ENCODE measurements around the gene MAP2K4.
"Not testable (repeated sequence)": the region's sequence is repeated elsewhere in the genome, so short reads cannot be mapped to it uniquely, and the experiment has no call there.

The MAP2K4 gene

GRCh38 chr17:12020642-12021622, at the start of gene MAP2K4:
MAP2K4 (plus strand) TSS chr17:12020877; CDS start chr17:12020887, 10 bp downstream.
- peak; percentile 62 to 66 for DNase-seq (ENCODE audit: low read depth in 2 of 2)

GRCh38 chr17:11972741-11973140, 47.9 kb upstream of the MAP2K4 start:
- DNase-seq (ENCODE audit: low read depth in 2 of 2) = not testable (repeated sequence)

- no peak for DNase-seq (ENCODE audit: low read depth in 2 of 2)
Observed at GRCh38 chr17:11979795-11980194, 40.9 kb upstream of the MAP2K4 start.

- no peak for DNase-seq (ENCODE audit: low read depth in 2 of 2)
Observed at GRCh38 chr17:11980813-11981212, 39.9 kb upstream of the MAP2K4 start.

GRCh38 chr17:11981862-11982261, 38.8 kb upstream of the MAP2K4 start:
- no peak for DNase-seq (ENCODE audit: low read depth in 2 of 2)

GRCh38 chr17:11986179-11986941, 34.3 kb upstream of the MAP2K4 start:
- no peak for DNase-seq (ENCODE audit: low read depth in 2 of 2)

- DNase-seq (ENCODE audit: low read depth in 2 of 2) = peak; percentile 10 to 16
Observed at GRCh38 chr17:11986942-11987329, 33.7 kb upstream of the MAP2K4 start.

GRCh38 chr17:11990363-11990983, 30.2 kb upstream of the MAP2K4 start:
- no peak for DNase-seq (ENCODE audit: low read depth in 2 of 2)

GRCh38 chr17:11991461-11991860, 29.2 kb upstream of the MAP2K4 start:
- DNase-seq (ENCODE audit: low read depth in 2 of 2) = no peak

GRCh38 chr17:11996722-11997146, 23.9 kb upstream of the MAP2K4 start:
- peak in 1 of 2 experiments; percentile 1 for DNase-seq (ENCODE audit: low read depth in 2 of 2)

- peak; percentile 78 for DNase-seq (ENCODE audit: low read depth in 2 of 2)
Observed at GRCh38 chr17:11997147-11997971, 23.3 kb upstream of the MAP2K4 start, which contains the start of gene ZNF18. ZNF18 (minus strand) TSS chr17:11997475; CDS start chr17:11992829, 4,646 bp downstream.

GRCh38 chr17:11997972-11998233, 22.8 kb upstream of the MAP2K4 start:
- no peak for DNase-seq (ENCODE audit: low read depth in 2 of 2)

GRCh38 chr17:11999696-12000095, 21.0 kb upstream of the MAP2K4 start:
- DNase-seq (ENCODE audit: low read depth in 2 of 2) = no peak

- no peak for DNase-seq (ENCODE audit: low read depth in 2 of 2)
Observed at GRCh38 chr17:12007466-12007865, 13.2 kb upstream of the MAP2K4 start.

GRCh38 chr17:12021623-12022140, 1.0 kb downstream of the MAP2K4 start:
- DNase-seq (ENCODE audit: low read depth in 2 of 2) = no peak

GRCh38 chr17:12022310-12022709, 1.6 kb downstream of the MAP2K4 start:
- no peak for DNase-seq (ENCODE audit: low read depth in 2 of 2)

GRCh38 chr17:12024327-12024726, 3.6 kb downstream of the MAP2K4 start:
- peak; percentile 4 to 22 for DNase-seq (ENCODE audit: low read depth in 2 of 2)

GRCh38 chr17:12027658-12028057, 7.0 kb downstream of the MAP2K4 start:
- no peak for DNase-seq (ENCODE audit: low read depth in 2 of 2)

- DNase-seq (ENCODE audit: low read depth in 2 of 2) = no peak
Observed at GRCh38 chr17:12028611-12029010, 7.9 kb downstream of the MAP2K4 start.

- DNase-seq (ENCODE audit: low read depth in 2 of 2) = no peak
Observed at GRCh38 chr17:12034538-12034937, 13.9 kb downstream of the MAP2K4 start.

GRCh38 chr17:12035673-12036072, 15.0 kb downstream of the MAP2K4 start:
- no peak for DNase-seq (ENCODE audit: low read depth in 2 of 2)

All from fibroblast of skin of left biceps (primary cell).